H1 (cell line): Measurements from ENCODE around the gene C2. TPM values are rescaled to one million over a fixed set of nuclear protein-coding genes. Genes with fewer than 3 reads are reported as not detected.

Experiments used
- CTCF ChIA-PET: fragments of 300-600 bp; sonication (Branson Sonifier 250); formaldehyde crosslinking; loops from one replicate; lab custom pipeline; 2021; ENCODE audit not compliant: partially characterized antibody; lab: Charles Lee
- POLR2A ChIA-PET: fragments of 300-600 bp; sonication (Branson Sonifier 250); formaldehyde crosslinking; loops from one replicate; lab custom pipeline; 2021; ENCODE audit warnings: inconsistent platforms; ENCODE audit not compliant: partially characterized antibody; lab: Charles Lee
- DNase-seq, 2 experiments: peaks; one replicate each; pipeline versions ENCODE4 v3.0.0 to v3.0.0-alpha.2; 2010 to 2022; ENCODE audit warnings: low spot score in 2 of 2, low read depth in 1 of 2, mixed read lengths in 1 of 2
- FAIRE-seq: peaks from 2 replicates; lab custom pipeline; 2011; peaks lifted over from hg19 to GRCh38; lab: Jason Lieb, UNC
- H2AFZ ChIP-seq: 2 replicates; pipeline ENCODE4 v1.8.1; 2012; ENCODE audit warnings: low read length, inconsistent platforms
- H2AK5ac ChIP-seq: 2 replicates; pipeline ENCODE4 v1.6.1; 2013; ENCODE audit warnings: low read depth, low read length
- H2BK120ac ChIP-seq: replicated peaks from 2 replicates; pipeline ENCODE3; 2013; ENCODE audit warnings: low read depth, low read length, inconsistent platforms
- H2BK12ac ChIP-seq: 2 replicates; pipeline ENCODE4 v1.6.1; 2013; ENCODE audit warnings: low read depth, low read length
- H2BK15ac ChIP-seq: 2 replicates; pipeline ENCODE4 v1.6.1; 2013; ENCODE audit warnings: low read length
- H2BK20ac ChIP-seq: 2 replicates; pipeline ENCODE4 v1.6.1; 2013; ENCODE audit warnings: low read length
- H2BK5ac ChIP-seq: 2 replicates; pipeline ENCODE4 v1.6.1; 2013; ENCODE audit warnings: low read depth, low read length
- H3K14ac ChIP-seq: 2 replicates; pipeline ENCODE4 v1.6.1; 2013; ENCODE audit warnings: inconsistent platforms; ENCODE audit not compliant: insufficient read length
- H3K18ac ChIP-seq: 2 replicates; pipeline ENCODE4 v1.6.1; 2013; ENCODE audit warnings: low read length; ENCODE audit errors: extremely low read depth
- H3K23ac ChIP-seq: 2 replicates; pipeline ENCODE4 v1.6.1; 2013; ENCODE audit warnings: inconsistent platforms; ENCODE audit not compliant: insufficient read length
- H3K23me2 ChIP-seq: 2 replicates; pipeline ENCODE4 v1.6.1; 2013; ENCODE audit warnings: low read depth, low read length
- H3K27ac ChIP-seq: 2 replicates; pipeline ENCODE4 v1.6.1; 2011; ENCODE audit warnings: low read depth, low read length, inconsistent platforms
- H3K27me3 ChIP-seq, 4 experiments: replicated peaks in 1 of 4; 1 replicate in 1 of 4; 2 replicates in 3 of 4; pipeline versions ENCODE4 v1.6.1 to v1.8.1; 2011 to 2013; ENCODE audit warnings: low read length in 3 of 4, mild to moderate bottlenecking in 3 of 4, inconsistent platforms in 2 of 4, mixed read lengths in 2 of 4, moderate library complexity in 1 of 4; ENCODE audit not compliant: control insufficient read depth in 3 of 4, insufficient read depth in 3 of 4; ENCODE audit errors: extremely low read depth in 1 of 4
- H3K36me3 ChIP-seq, 4 experiments: 2 replicates each; pipeline versions ENCODE4 v1.6.1 to v1.8.1; 2011 to 2013; ENCODE audit warnings: mild to moderate bottlenecking in 4 of 4, low read length in 3 of 4, moderate library complexity in 2 of 4, control low read depth in 1 of 4, inconsistent platforms in 1 of 4; ENCODE audit not compliant: insufficient read depth in 4 of 4, control insufficient read depth in 2 of 4
- H3K4ac ChIP-seq: replicated peaks from 2 replicates; pipeline ENCODE3; 2013; ENCODE audit warnings: low read length, low read depth, mixed read lengths, inconsistent platforms; ENCODE audit not compliant: insufficient read length
- H3K4me1 ChIP-seq, 4 experiments: replicated peaks in 1 of 4; 1 replicate in 1 of 4; 2 replicates in 3 of 4; pipeline versions ENCODE4 v1.6.1 to v1.8.1; 2011 to 2013; ENCODE audit warnings: low read length in 3 of 4, inconsistent platforms in 2 of 4, mixed read lengths in 1 of 4; ENCODE audit not compliant: insufficient read depth in 4 of 4, control insufficient read depth in 3 of 4
- H3K4me2 ChIP-seq, 2 experiments: 2 replicates each; pipeline versions ENCODE4 v1.6.1 to v1.8.1; 2011 to 2013; ENCODE audit warnings: low read depth in 2 of 2, low read length in 2 of 2, control low read depth in 1 of 2, inconsistent platforms in 1 of 2, mild to moderate bottlenecking in 1 of 2; ENCODE audit not compliant: insufficient read depth in 1 of 2
- H3K4me3 ChIP-seq, 4 experiments: fragments of 200-600, 300-600 bp in 1 of 4; sonication (generic), shearing (Covaris generic), sonication (Bioruptor Twin) in 1 of 4; 2 replicates each; pipeline versions ENCODE4 v1.5.1 to v1.8.1; 2011 to 2016; ENCODE audit warnings: low read length in 4 of 4, low read depth in 3 of 4, control low read depth in 2 of 4, inconsistent platforms in 2 of 4, mild to moderate bottlenecking in 2 of 4, mixed read lengths in 1 of 4, moderate library complexity in 1 of 4; ENCODE audit not compliant: insufficient read depth in 2 of 4; ENCODE audit errors: extremely low read depth in 1 of 4
- H3K56ac ChIP-seq: replicated peaks from 2 replicates; pipeline ENCODE3; 2013; ENCODE audit warnings: low read depth, mild to moderate bottlenecking, mixed read lengths, low read length, inconsistent platforms; ENCODE audit not compliant: insufficient read length
- H3K79me1 ChIP-seq: 2 replicates; pipeline ENCODE4 v1.6.1; 2013; ENCODE audit warnings: low read depth, low read length, control low read depth
- H3K79me2 ChIP-seq, 2 experiments: 2 replicates each; pipeline versions ENCODE4 v1.6.1 to v1.8.1; 2012 to 2013; ENCODE audit warnings: low read length in 2 of 2, mild to moderate bottlenecking in 2 of 2, inconsistent platforms in 1 of 2; ENCODE audit not compliant: insufficient read depth in 2 of 2, control insufficient read depth in 1 of 2
- H3K9ac ChIP-seq, 4 experiments: replicated peaks in 1 of 4; 1 replicate in 1 of 4; 2 replicates in 3 of 4; pipeline versions ENCODE4 v1.6.1 to v1.8.1; 2011 to 2013; ENCODE audit warnings: low read depth in 3 of 4, low read length in 3 of 4, control low read depth in 2 of 4, mild to moderate bottlenecking in 2 of 4, moderate library complexity in 2 of 4, inconsistent platforms in 1 of 4; ENCODE audit errors: extremely low read depth in 1 of 4
- H3K9me3 ChIP-seq, 2 experiments: 2 replicates each; pipeline versions ENCODE4 v1.6.1 to v1.8.1; 2012 to 2013; ENCODE audit warnings: mild to moderate bottlenecking in 2 of 2, moderate library complexity in 2 of 2, control low read depth in 1 of 2, inconsistent platforms in 1 of 2, low read depth in 1 of 2, low read length in 1 of 2, mixed read lengths in 1 of 2; ENCODE audit not compliant: insufficient read depth in 2 of 2
- H4K20me1 ChIP-seq, 2 experiments: replicated peaks in 1 of 2; 2 replicates each; pipeline versions ENCODE3 to v1.8.1; 2011 to 2013; ENCODE audit warnings: inconsistent platforms in 2 of 2, low read length in 2 of 2, mild to moderate bottlenecking in 1 of 2; ENCODE audit not compliant: insufficient read depth in 2 of 2, control insufficient read depth in 1 of 2
- H4K5ac ChIP-seq: 2 replicates; pipeline ENCODE4 v1.6.1; 2013; ENCODE audit warnings: low read length, low read depth, mixed read lengths, inconsistent platforms; ENCODE audit not compliant: insufficient read length
- H4K8ac ChIP-seq: 2 replicates; pipeline ENCODE4 v1.8.0; 2013; ENCODE audit warnings: mild to moderate bottlenecking, moderate library complexity, low read length, inconsistent platforms; ENCODE audit not compliant: insufficient read depth; ENCODE audit errors: extremely low read depth
- H4K91ac ChIP-seq: replicated peaks from 2 replicates; pipeline ENCODE3; 2013; ENCODE audit warnings: low read length, mixed read lengths, inconsistent platforms; ENCODE audit not compliant: insufficient read length
- CBX5 ChIP-seq: fragments of 300-800, 300-1000 bp; sonication (generic); IDR thresholded peaks from 2 replicates; pipeline ENCODE4 v1.7.1; 2016; ENCODE audit warnings: antibody characterized with exemption, low read length, low read depth
- TAF1 ChIP-seq: IDR thresholded peaks from 2 replicates; pipeline ENCODE4 v1.6.1; 2011; ENCODE audit warnings: mild to moderate bottlenecking, low read depth, low read length
- WGBS, 2 experiments: shearing (Covaris generic) in 1 of 2; methylation state at CpG; one replicate each; pipeline versions ENCODE4 v1.1.6 to v1.1.7; 2013 to 2015; ENCODE audit warnings: low lambda C conversion rate in 2 of 2, mixed read lengths in 2 of 2, inconsistent platforms in 1 of 2, low coverage in 1 of 2, missing lambda C conversion rate in 1 of 2; ENCODE audit not compliant: insufficient replicate concordance in 2 of 2, insufficient coverage in 1 of 2, insufficient read length in 1 of 2; ENCODE audit errors: extremely low coverage in 1 of 2, missing lambda C conversion rate in 1 of 2; 5-methylcytosine and 5-hydroxymethylcytosine counted together
- polyA plus RNA-seq, 7 experiments: library from polyadenylated mRNA; depleted of rRNA in 3 of 7; stranded (reverse) in 5 of 7; unstranded in 2 of 7; fragments of >200 nt in 5 of 7; fragments of 200-250 nt in 2 of 7; gene quantifications; 1 replicate in 5 of 7; 2 replicates in 1 of 7; 4 replicates in 1 of 7; pipeline versions ENCODE4 v1.2.1 to v1.2.3, GENCODE V29; 2011 to 2013; ENCODE audit warnings: missing spikeins in 2 of 7, mixed read lengths in 2 of 7
- total RNA-seq: library from RNA; stranded (reverse); fragmentation: NEBNext Ultra II Directional; extraction: Animal tissue kit (Norgen Biotek cat#: 25700); gene quantifications from 2 replicates; pipeline ENCODE4 v1.2.1, GENCODE V29; 2021

The C2 gene
- total and polyA plus RNA-seq, 2 of the 8 experiments (the other 6 are each of a cell fraction or from before 2014, with no cell fraction given): 0.26 to 0.38 TPM

DNA sequence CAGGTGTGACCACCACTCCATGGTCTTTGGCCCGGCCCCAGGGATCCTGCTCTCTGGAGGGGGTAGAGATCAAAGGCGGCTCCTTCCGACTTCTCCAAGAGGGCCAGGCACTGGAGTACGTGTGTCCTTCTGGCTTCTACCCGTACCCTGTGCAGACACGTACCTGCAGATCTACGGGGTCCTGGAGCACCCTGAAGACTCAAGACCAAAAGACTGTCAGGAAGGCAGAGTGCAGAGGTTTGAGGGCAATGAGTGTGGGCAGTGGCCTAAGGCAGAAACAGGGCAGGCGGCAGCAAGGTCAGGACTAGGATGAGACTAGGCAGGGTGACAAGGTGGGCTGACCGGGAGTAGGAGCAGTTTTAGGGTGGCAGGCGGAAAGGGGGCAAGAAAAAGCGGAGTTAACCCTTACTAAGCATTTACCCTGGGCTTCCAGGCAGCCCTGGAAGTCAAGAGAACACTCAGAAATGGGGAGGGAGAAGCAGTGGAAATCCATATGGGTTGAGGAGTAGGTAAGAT, 18.9 kb downstream of the C2 start:
- TF ChIP-seq TAF1 (no peak), CBX5 (no peak)
- POLR2A ChIA-PET: interaction anchor here (1.6 to 3.4 kb wide), 3 partner anchors 13 to 25 kb away, joined by 5 to 16 read pairs (median 5); partner anchors contain the start of genes DXO, NELFE and SKIC2
- H3K79me2 ChIP-seq: no peaks in the 10 kb centered on the region

More for the DNA sequence above, 18.9 kb downstream of the C2 start:
- H3K14ac ChIP-seq: no peak overlapping the region
- no peak overlapping the region for H2AK5ac ChIP-seq
- H3K18ac ChIP-seq: no peak overlapping the region
- H4K20me1 ChIP-seq: no peaks in the 10 kb centered on the region
- no peak overlapping the region for H3K23ac ChIP-seq
- no peak overlapping the region for H3K4me3 ChIP-seq
- FAIRE-seq (no peak), DNase-seq (no peak)
- CTCF ChIA-PET: interaction anchor here (1.1 to 2.0 kb wide), 4 partner anchors 12 to 101 kb away, joined by 3 to 6 read pairs (median 4); no protein-coding TSS in a partner anchor
- no peaks in the 10 kb centered on the region for H3K9me3 ChIP-seq
- no peak overlapping the region for H3K9ac ChIP-seq
- H4K5ac ChIP-seq: no peak overlapping the region
- H4K91ac ChIP-seq: no peak overlapping the region
- H4K8ac ChIP-seq: no peak overlapping the region
- WGBS, 2 experiments: 83% methylated on average over 11 of the region's 11 CpGs; no CpG with 5 or more reads in 1 of the 2 experiments
- no peak overlapping the region for H2AFZ ChIP-seq
- H3K23me2 ChIP-seq: no peaks in the 10 kb centered on the region
- no peak overlapping the region for H2BK120ac ChIP-seq
- H3K4me2 ChIP-seq: no peak overlapping the region
- H3K27me3 ChIP-seq: peaks cover 0 to 11% (median 2%) of the 10 kb centered on the region in 4 experiments; a peak in 3 of 7 replicates
- no peaks in the 10 kb centered on the region for H3K79me1 ChIP-seq
- no peak overlapping the region for H3K4ac ChIP-seq
- no peak overlapping the region for H3K27ac ChIP-seq
- H2BK20ac ChIP-seq: no peak overlapping the region
- H3K36me3 ChIP-seq: peaks cover 3 to 7% (median 5%) of the 10 kb centered on the region in 4 experiments; a peak in 4 of 8 replicates
- no peak overlapping the region for H2BK15ac ChIP-seq
- no peak overlapping the region for H3K56ac ChIP-seq
- H2BK12ac ChIP-seq: no peak overlapping the region
- peaks cover 0 to 2% (median 0%) of the 10 kb centered on the region in 4 experiments; a peak in 1 of 7 replicates for H3K4me1 ChIP-seq
- no peak overlapping the region for H2BK5ac ChIP-seq
